ENCODE results near the gene TLCD3B.

- TF ChIP-seq TEAD4 (IDR thresholded peaks at IDR 0.05) = no peak
- no peak for TF ChIP-seq FOXM1 (IDR thresholded peaks at IDR 0.05; ENCODE audit: borderline replicate concordance, low read depth)
Measured at GRCh38 chr16:29990034-29990433, 41.0 kb downstream of the TLCD3B start.
